ENCODE measurements around the gene ELP6.
"Not testable (repeated sequence)": the region's sequence is repeated elsewhere in the genome, so short reads cannot be mapped to it uniquely, and the experiment has no call there.

The ELP6 gene

GRCh38 chr3:47512416-47513124 is 942 bp downstream of the ELP6 start:
- TF ChIP-seq ZNF8 (CRISPR knock-in tag; IDR thresholded peaks at IDR 0.05) (no peak), PATZ1 (CRISPR knock-in tag; IDR thresholded peaks at IDR 0.05; ENCODE audit: borderline replicate concordance) (no peak), ESRRG (CRISPR knock-in tag; IDR thresholded peaks at IDR 0.05) (no peak), ARNTL (CRISPR knock-in tag; IDR thresholded peaks at IDR 0.05; ENCODE audit: borderline replicate concordance, low read depth) (no peak), GLIS3 (CRISPR knock-in tag; IDR thresholded peaks at IDR 0.05) (no peak), CREB5 (CRISPR knock-in tag; IDR thresholded peaks at IDR 0.05; ENCODE audit: low read depth) (no peak), ZFP3 (CRISPR knock-in tag; IDR thresholded peaks at IDR 0.05) (no peak), SNAI2 (CRISPR knock-in tag; IDR thresholded peaks at IDR 0.05) (no peak), OSR1 (CRISPR knock-in tag; IDR thresholded peaks at IDR 0.05) (no peak), BACH2 (CRISPR knock-in tag; IDR thresholded peaks at IDR 0.05; ENCODE audit: borderline replicate concordance) (no peak), TCF4 (CRISPR knock-in tag; IDR thresholded peaks at IDR 0.05; ENCODE audit: borderline replicate concordance) (no peak), ZFP30 (CRISPR knock-in tag; IDR thresholded peaks at IDR 0.05) (no peak), POU6F1 (CRISPR knock-in tag; IDR thresholded peaks at IDR 0.05; ENCODE audit: borderline replicate concordance, low read depth) (no peak), CSDC2 (CRISPR knock-in tag; IDR thresholded peaks at IDR 0.05) (no peak), ZNF70 (CRISPR knock-in tag; IDR thresholded peaks at IDR 0.05) (no peak), ZNF565 (CRISPR knock-in tag; conservative IDR thresholded peaks at IDR 0.05; ENCODE audit: low read depth) (no peak)
- ATAC-seq: peak; percentile 49

GRCh38 chr3:47505267-47505666 is 8.2 kb downstream of the ELP6 start:
- ATAC-seq: not testable (repeated sequence)

GRCh38 chr3:47504113-47504512 is 9.4 kb downstream of the ELP6 start:
- no peak for TF ChIP-seq PATZ1 (CRISPR knock-in tag; IDR thresholded peaks at IDR 0.05; ENCODE audit: borderline replicate concordance)
- TF ChIP-seq TOX (CRISPR knock-in tag; IDR thresholded peaks at IDR 0.05; ENCODE audit: borderline replicate concordance): no peak
- no peak for TF ChIP-seq ZNF565 (CRISPR knock-in tag; conservative IDR thresholded peaks at IDR 0.05; ENCODE audit: low read depth)
- TF ChIP-seq POU6F1 (CRISPR knock-in tag; IDR thresholded peaks at IDR 0.05; ENCODE audit: borderline replicate concordance, low read depth): no peak
- no peak for TF ChIP-seq SNAI2 (CRISPR knock-in tag; IDR thresholded peaks at IDR 0.05)
- TF ChIP-seq TSHZ2 (CRISPR knock-in tag; IDR thresholded peaks at IDR 0.05): no peak
- TF ChIP-seq ARNTL (CRISPR knock-in tag; IDR thresholded peaks at IDR 0.05; ENCODE audit: borderline replicate concordance, low read depth): no peak
- TF ChIP-seq BACH2 (CRISPR knock-in tag; IDR thresholded peaks at IDR 0.05; ENCODE audit: borderline replicate concordance): no peak
- no peak for TF ChIP-seq RARB (CRISPR knock-in tag; IDR thresholded peaks at IDR 0.05)
- TF ChIP-seq GLIS3 (CRISPR knock-in tag; IDR thresholded peaks at IDR 0.05): no peak
- TF ChIP-seq ZFP3 (CRISPR knock-in tag; IDR thresholded peaks at IDR 0.05): no peak
- TF ChIP-seq CSRNP3 (CRISPR knock-in tag; IDR thresholded peaks at IDR 0.05): no peak
- TF ChIP-seq CREB5 (CRISPR knock-in tag; IDR thresholded peaks at IDR 0.05; ENCODE audit: low read depth): no peak
- no peak for TF ChIP-seq ZNF70 (CRISPR knock-in tag; IDR thresholded peaks at IDR 0.05)
- TF ChIP-seq PPARA (CRISPR knock-in tag; IDR thresholded peaks at IDR 0.05; ENCODE audit: borderline replicate concordance): no peak
- no peak for TF ChIP-seq ZC3H10 (CRISPR knock-in tag; IDR thresholded peaks at IDR 0.05)
- ATAC-seq: no peak
